HG02840 (cell line): ENCODE results near the gene WDFY2.
"Not testable (repeated sequence)": the region's sequence is repeated elsewhere in the genome, so short reads cannot be mapped to it uniquely, and the experiment has no call there.

Experiments
- ATAC-seq: cut with Tn5 transposase; IDR thresholded peaks from one replicate; pipeline ENCODE4 v1.9.1; 2021; ENCODE audit warnings: mild to moderate bottlenecking, moderate library complexity, moderate number of reproducible peaks; ENCODE audit not compliant: unreplicated experiment, low FRiP score

WDFY2 gene

GRCh38 chr13:51562011-51562671 lies 22.1 kb upstream of the WDFY2 start:
- ATAC-seq = peak; percentile 78

GRCh38 chr13:51564252-51564651 lies 20.0 kb upstream of the WDFY2 start:
- ATAC-seq = no peak

- no peak for ATAC-seq
Measured at GRCh38 chr13:51564671-51565070, 19.6 kb upstream of the WDFY2 start.

- not testable (repeated sequence) for ATAC-seq
Measured at GRCh38 chr13:51569001-51569400, 15.3 kb upstream of the WDFY2 start.

- no peak for ATAC-seq
Measured at GRCh38 chr13:51576754-51577153, 7.5 kb upstream of the WDFY2 start.

- no peak for ATAC-seq
Measured at GRCh38 chr13:51577690-51578089, 6.6 kb upstream of the WDFY2 start.

GRCh38 chr13:51579676-51580075 lies 4.6 kb upstream of the WDFY2 start:
- no peak for ATAC-seq

- ATAC-seq = no peak
Measured at GRCh38 chr13:51581148-51581820, 3.0 kb upstream of the WDFY2 start.

GRCh38 chr13:51583469-51583874 lies 790 bp upstream of the WDFY2 start:
- ATAC-seq = no peak

GRCh38 chr13:51584731-51585672 lies 740 bp downstream of the WDFY2 start:
- ATAC-seq = peak; percentile 39

GRCh38 chr13:51585696-51586095 lies 1.4 kb downstream of the WDFY2 start:
- no peak for ATAC-seq

GRCh38 chr13:51587372-51587771 lies 3.1 kb downstream of the WDFY2 start:
- no peak for ATAC-seq

GRCh38 chr13:51588406-51588949 lies 4.2 kb downstream of the WDFY2 start:
- no peak for ATAC-seq

GRCh38 chr13:51589793-51590192 lies 5.5 kb downstream of the WDFY2 start:
- ATAC-seq = no peak

GRCh38 chr13:51590231-51590970 lies 6.1 kb downstream of the WDFY2 start:
- ATAC-seq = no peak

GRCh38 chr13:51590971-51591627 lies 6.8 kb downstream of the WDFY2 start:
- ATAC-seq = no peak

- ATAC-seq = not testable (repeated sequence)
Measured at GRCh38 chr13:51591938-51592337, 7.7 kb downstream of the WDFY2 start.

- no peak for ATAC-seq
Measured at GRCh38 chr13:51594432-51594831, 10.2 kb downstream of the WDFY2 start.

- no peak for ATAC-seq
Measured at GRCh38 chr13:51595416-51595815, 11.2 kb downstream of the WDFY2 start.

GRCh38 chr13:51596541-51596940 lies 12.3 kb downstream of the WDFY2 start:
- ATAC-seq = no peak
